ENCODE measurements around the gene HLF. TPM values are rescaled to one million over a fixed set of nuclear protein-coding genes. Genes with fewer than 3 reads are reported as not detected.

Gene HLF
- total RNA-seq, 4 donors from 2014 or later, result 2.5 to 10.0 (median 5.4) TPM

DNA sequence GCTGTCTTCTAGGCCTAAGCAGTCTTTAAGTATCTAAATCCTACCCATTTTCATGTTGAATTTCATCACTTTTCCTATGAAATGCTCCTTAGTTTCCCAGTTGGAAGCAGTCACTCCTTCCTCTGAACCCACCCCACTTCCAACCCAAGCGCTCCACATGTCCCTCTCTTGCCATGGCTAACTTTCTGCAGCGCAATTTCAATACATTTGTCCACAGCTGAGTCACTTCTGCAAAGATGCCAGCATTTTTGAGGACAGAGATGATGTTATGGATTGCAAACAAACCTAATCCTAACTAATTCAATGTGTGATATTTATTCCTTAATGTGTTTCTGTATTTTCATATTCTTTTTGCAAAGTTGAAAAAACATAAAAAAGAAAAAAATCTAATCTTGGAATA is 71.7 kb downstream of the HLF start:
- DNase-seq, result no peak
- no peaks in the 10 kb centered on the region for H3K36me3 ChIP-seq
- TF ChIP-seq POLR2A (IDR thresholded peaks at IDR 0.05), result no peak
- TF ChIP-seq, protein P1, sequence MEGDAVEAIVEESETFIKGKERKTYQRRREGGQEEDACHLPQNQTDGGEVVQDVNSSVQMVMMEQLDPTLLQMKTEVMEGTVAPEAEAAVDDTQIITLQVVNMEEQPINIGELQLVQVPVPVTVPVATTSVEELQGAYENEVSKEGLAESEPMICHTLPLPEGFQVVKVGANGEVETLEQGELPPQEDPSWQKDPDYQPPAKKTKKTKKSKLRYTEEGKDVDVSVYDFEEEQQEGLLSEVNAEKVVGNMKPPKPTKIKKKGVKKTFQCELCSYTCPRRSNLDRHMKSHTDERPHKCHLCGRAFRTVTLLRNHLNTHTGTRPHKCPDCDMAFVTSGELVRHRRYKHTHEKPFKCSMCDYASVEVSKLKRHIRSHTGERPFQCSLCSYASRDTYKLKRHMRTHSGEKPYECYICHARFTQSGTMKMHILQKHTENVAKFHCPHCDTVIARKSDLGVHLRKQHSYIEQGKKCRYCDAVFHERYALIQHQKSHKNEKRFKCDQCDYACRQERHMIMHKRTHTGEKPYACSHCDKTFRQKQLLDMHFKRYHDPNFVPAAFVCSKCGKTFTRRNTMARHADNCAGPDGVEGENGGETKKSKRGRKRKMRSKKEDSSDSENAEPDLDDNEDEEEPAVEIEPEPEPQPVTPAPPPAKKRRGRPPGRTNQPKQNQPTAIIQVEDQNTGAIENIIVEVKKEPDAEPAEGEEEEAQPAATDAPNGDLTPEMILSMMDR (IDR thresholded peaks at IDR 0.05), result no peak
- H3K27me3 ChIP-seq, result no peaks in the 10 kb centered on the region
- no peak overlapping the region for H3K27ac ChIP-seq
- peaks cover 0 to 6% (median 0%) of the 10 kb centered on the region in 4 donors for H3K4me1 ChIP-seq
- H3K9me3 ChIP-seq, result no peaks in the 10 kb centered on the region
- no peak overlapping the region for H3K4me3 ChIP-seq

DNA sequence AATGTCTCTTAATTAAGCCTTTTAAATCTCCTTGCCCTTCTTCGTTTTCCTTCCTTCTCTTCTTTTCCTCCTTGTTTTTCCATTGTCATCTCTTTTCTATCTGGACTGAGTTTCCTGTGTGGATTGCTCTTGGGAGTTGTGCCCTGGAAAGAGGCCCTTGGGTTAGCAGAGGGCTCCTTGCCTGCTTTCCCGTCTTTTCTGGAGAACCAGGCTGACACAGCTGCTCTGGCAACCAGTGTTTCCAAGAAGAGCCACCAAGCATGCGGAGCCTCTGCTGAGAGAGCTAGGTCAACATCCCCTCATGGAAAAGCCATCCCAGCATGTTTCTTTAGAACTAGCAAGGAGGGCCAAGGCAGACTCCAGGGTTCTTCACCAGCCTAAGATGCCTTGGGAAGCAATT is 75.4 kb downstream of the HLF start:
- TF ChIP-seq, protein P1 (IDR thresholded peaks at IDR 0.05), result no peak
- TF ChIP-seq POLR2A (IDR thresholded peaks at IDR 0.05), result no peak
- Histone ChIP-seq H3K27me3 (no peaks in the 10 kb centered on the region), H3K27ac (no peak overlapping the region), H3K36me3 (no peaks in the 10 kb centered on the region), H3K4me1 (no peaks in the 10 kb centered on the region), H3K9me3 (no peaks in the 10 kb centered on the region), H3K4me3 (no peak overlapping the region)
- DNase-seq, result no peak

DNA sequence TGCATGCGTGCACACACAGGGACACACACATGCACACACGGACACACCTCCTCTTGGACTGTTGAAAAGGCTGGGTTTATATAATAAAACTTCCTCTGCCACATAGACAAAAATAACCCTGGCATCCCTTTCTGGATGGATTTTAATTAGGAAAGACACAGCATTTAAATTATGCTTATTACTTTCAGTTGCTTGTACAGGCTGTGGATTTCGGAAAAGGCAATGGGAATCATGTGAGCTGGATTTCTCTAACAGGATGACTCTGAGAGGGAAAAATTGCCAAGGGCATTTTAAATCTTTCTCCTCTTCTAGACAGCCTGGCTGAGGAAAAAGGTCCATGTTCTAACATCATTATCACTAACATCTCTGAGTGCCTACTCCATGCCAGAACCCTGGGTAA is 75.9 kb downstream of the HLF start:
- Histone ChIP-seq H3K9me3 (no peaks in the 10 kb centered on the region), H3K4me3 (no peak overlapping the region), H3K36me3 (no peaks in the 10 kb centered on the region), H3K27ac (no peak overlapping the region), H3K27me3 (no peaks in the 10 kb centered on the region), H3K4me1 (no peaks in the 10 kb centered on the region)
- TF ChIP-seq POLR2A (IDR thresholded peaks at IDR 0.05), result no peak
- TF ChIP-seq, protein P1 (IDR thresholded peaks at IDR 0.05), result no peak
- DNase-seq, result no peak

DNA sequence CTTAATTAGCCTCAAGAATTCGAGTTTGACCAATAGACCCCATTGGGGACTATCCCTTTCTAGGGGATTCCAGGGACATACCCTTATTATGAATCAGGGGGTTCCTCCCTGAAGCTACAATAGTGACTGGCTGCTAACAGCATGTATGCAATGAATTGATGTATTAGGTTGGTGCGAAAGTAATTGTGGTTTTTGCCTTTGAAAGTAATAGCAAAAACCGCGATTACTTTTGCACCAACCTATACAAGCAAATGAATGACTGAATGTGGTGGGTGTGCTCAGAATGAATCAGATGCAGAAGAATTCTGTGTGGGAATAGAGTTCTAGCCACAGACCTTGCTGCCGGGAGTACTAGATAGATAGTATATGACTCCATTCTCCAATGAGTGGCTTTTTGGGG is 76.7 kb downstream of the HLF start:
- no peak for TF ChIP-seq POLR2A (IDR thresholded peaks at IDR 0.05)
- TF ChIP-seq, protein P1 (IDR thresholded peaks at IDR 0.05), result no peak
- Histone ChIP-seq H3K36me3 (no peaks in the 10 kb centered on the region), H3K4me3 (no peak overlapping the region), H3K27ac (no peak overlapping the region), H3K27me3 (no peaks in the 10 kb centered on the region), H3K9me3 (no peaks in the 10 kb centered on the region), H3K4me1 (no peaks in the 10 kb centered on the region)
- no peak for DNase-seq

DNA sequence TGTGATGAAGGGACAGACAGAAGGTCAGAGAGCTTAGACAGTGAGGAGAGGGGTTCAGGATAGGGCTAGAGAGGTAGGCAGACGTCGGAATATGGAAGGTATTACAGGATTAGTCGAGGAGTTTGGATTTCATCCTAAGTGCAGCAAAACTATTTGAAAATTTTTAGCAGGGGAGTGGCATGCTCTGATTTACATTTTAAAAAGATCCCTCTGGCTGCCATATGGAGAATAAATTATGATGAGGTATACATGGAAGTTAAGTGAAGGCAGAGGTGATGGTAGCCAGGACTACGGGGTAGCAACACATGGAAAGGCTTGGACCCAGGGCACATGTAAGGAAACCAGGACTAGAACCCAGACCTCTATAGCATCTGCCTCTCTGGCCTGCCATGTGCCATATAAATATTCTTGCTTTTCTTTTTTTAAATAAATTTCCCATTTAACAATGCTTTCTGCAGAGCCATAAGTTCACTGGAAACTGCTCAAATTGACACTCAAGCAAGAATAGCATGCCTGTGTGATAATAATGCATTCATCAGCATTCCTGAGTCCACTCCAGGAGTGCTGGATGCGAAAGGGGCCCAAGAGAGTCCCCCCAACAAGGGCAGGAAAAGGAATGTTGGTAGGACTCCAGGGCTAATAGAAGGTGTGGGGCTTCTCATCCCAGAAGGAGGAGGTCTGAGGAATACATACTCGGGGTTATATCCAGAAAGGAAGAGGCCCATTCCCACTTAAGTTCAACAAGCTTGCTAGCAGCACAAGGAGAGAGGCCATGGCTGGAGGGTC is 78.2 kb downstream of the HLF start:
- Histone ChIP-seq H3K4me3 (no peak overlapping the region), H3K36me3 (no peaks in the 10 kb centered on the region), H3K9me3 (no peaks in the 10 kb centered on the region), H3K27me3 (no peaks in the 10 kb centered on the region), H3K4me1 (no peaks in the 10 kb centered on the region), H3K27ac (no peak overlapping the region)
- DNase-seq, result no peak
- TF ChIP-seq, protein P1 (IDR thresholded peaks at IDR 0.05), result no peak
- TF ChIP-seq POLR2A (IDR thresholded peaks at IDR 0.05), result no peak

Data from Peyer's patch (tissue), 4 donors.